Endothelial cell of umbilical vein (primary cell): ENCODE measurements around the gene SEMA4D. TPM values are rescaled to one million over a fixed set of nuclear protein-coding genes. Genes with fewer than 3 reads are reported as not detected.

Experiments
- BruUV-seq: library from RNA; stranded (reverse); fragments of 400-500 nt; replicated peaks from 2 replicates; lab custom pipeline; 2021; lab: Mats Ljungman, UMichigan
- CTCF ChIA-PET: fragments of 300-600, 350-600 bp; sonication (Branson Sonifier 250); formaldehyde crosslinking; loops from one replicate; lab custom pipeline; 2021; ENCODE audit warnings: antibody characterized with exemption, inconsistent platforms; lab: Charles Lee
- POLR2A ChIA-PET: fragments of 300-600, 350-600 bp; sonication (Branson Sonifier 250); formaldehyde crosslinking; loops from one replicate; lab custom pipeline; 2021; ENCODE audit warnings: antibody characterized with exemption, inconsistent platforms; lab: Charles Lee
- DNase-seq: peaks from one replicate; pipeline ENCODE4 v3.0.0-alpha.2; 2011; ENCODE audit warnings: low read depth, low spot score
- FAIRE-seq: peaks from 2 replicates; lab custom pipeline; 2011; peaks lifted over from hg19 to GRCh38; lab: Jason Lieb, UNC
- H2AFZ ChIP-seq: 2 replicates; pipeline ENCODE4 v1.6.0; 2012; ENCODE audit warnings: low read depth, low read length, control low read depth, inconsistent platforms
- H3K27ac ChIP-seq: 2 replicates; pipeline ENCODE4 v1.5.1; 2011; ENCODE audit warnings: low read depth, mild to moderate bottlenecking, control low read depth, low read length, moderate library complexity; ENCODE audit not compliant: insufficient read depth
- H3K27me3 ChIP-seq, 2 experiments: 2 replicates each; pipeline versions ENCODE4 v1.6.0 to v1.6.1; 2011; ENCODE audit warnings: low read length in 2 of 2, mixed read lengths in 1 of 2; ENCODE audit not compliant: control insufficient read depth in 2 of 2, insufficient read depth in 2 of 2
- H3K36me3 ChIP-seq, 2 experiments: 2 replicates in 1 of 2; 3 replicates in 1 of 2; pipeline ENCODE4 v1.5.1; 2011; ENCODE audit warnings: low read length in 2 of 2, mild to moderate bottlenecking in 1 of 2, moderate library complexity in 1 of 2; ENCODE audit not compliant: control insufficient read depth in 2 of 2, insufficient read depth in 2 of 2; ENCODE audit errors: extremely low read depth in 1 of 2
- H3K4me1 ChIP-seq: 3 replicates; pipeline ENCODE4 v1.5.1; 2011; ENCODE audit warnings: mild to moderate bottlenecking, low read length; ENCODE audit not compliant: control insufficient read depth, insufficient read depth; ENCODE audit errors: extremely low read depth
- H3K4me2 ChIP-seq: 2 replicates; pipeline ENCODE4 v1.6.1; 2011; ENCODE audit warnings: low read length, control low read depth, mixed read lengths; ENCODE audit not compliant: insufficient read depth
- H3K4me3 ChIP-seq, 3 experiments: fragments of 200-600 bp in 1 of 3; sonication (generic), shearing (Covaris generic) in 1 of 3; replicated peaks in 1 of 3; 2 replicates each; pipeline ENCODE4 v1.5.1; 2011 to 2016; ENCODE audit warnings: control low read depth in 3 of 3, low read length in 3 of 3, mild to moderate bottlenecking in 2 of 3, inconsistent platforms in 1 of 3, low read depth in 1 of 3, moderate library complexity in 1 of 3; ENCODE audit not compliant: insufficient read depth in 1 of 3
- H3K79me2 ChIP-seq: 2 replicates; pipeline ENCODE4 v1.6.0; 2012; ENCODE audit warnings: low read length, inconsistent platforms; ENCODE audit not compliant: control insufficient read depth, insufficient read depth
- H3K9ac ChIP-seq: replicated peaks from 2 replicates; pipeline ENCODE3; 2011; ENCODE audit warnings: low read length, control low read depth; ENCODE audit not compliant: insufficient read depth; ENCODE audit errors: extremely low read depth
- H3K9me1 ChIP-seq: replicated peaks from 3 replicates; pipeline ENCODE4 v1.6.0; 2011; ENCODE audit warnings: mild to moderate bottlenecking, low read length; ENCODE audit not compliant: control insufficient read depth, insufficient read depth; ENCODE audit errors: extremely low read depth
- H3K9me3 ChIP-seq: replicated peaks from 2 replicates; pipeline ENCODE4 v1.5.1; 2012; ENCODE audit warnings: low read length, inconsistent platforms; ENCODE audit not compliant: control insufficient read depth, insufficient read depth
- H4K20me1 ChIP-seq: replicated peaks from 2 replicates; pipeline ENCODE3; 2011; ENCODE audit warnings: mild to moderate bottlenecking, low read length; ENCODE audit not compliant: control insufficient read depth, insufficient read depth; ENCODE audit errors: extremely low read depth
- CTCF ChIP-seq, 2 donors: IDR thresholded peaks; 1 replicate in 1 of 2; 2 replicates in 1 of 2; pipeline ENCODE4 v1.5.1; 2011; ENCODE audit warnings: low read length in 2 of 2, mild to moderate bottlenecking in 2 of 2, moderate library complexity in 2 of 2, control low read depth in 1 of 2, inconsistent platforms in 1 of 2, low read depth in 1 of 2; ENCODE audit not compliant: insufficient read depth in 1 of 2; ENCODE audit errors: extremely low read depth in 1 of 2
- EZH2 ChIP-seq: IDR thresholded peaks from 2 replicates; pipeline ENCODE4 v1.6.1; 2012; ENCODE audit warnings: borderline replicate concordance, low read depth, mild to moderate bottlenecking, moderate library complexity, low read length, inconsistent platforms; ENCODE audit not compliant: severe bottlenecking
- GATA2 ChIP-seq: IDR thresholded peaks from 2 replicates; pipeline ENCODE4 v1.7.0; 2011; ENCODE audit warnings: low read depth, mild to moderate bottlenecking, moderate library complexity, mixed read lengths, low read length; ENCODE audit not compliant: insufficient read length, insufficient read depth
- JUN ChIP-seq: IDR thresholded peaks from 2 replicates; pipeline ENCODE4 v1.6.1; 2011; ENCODE audit warnings: borderline replicate concordance, low read depth; ENCODE audit not compliant: insufficient read length, insufficient read depth
- MYC ChIP-seq: IDR thresholded peaks from one replicate; pipeline ENCODE4 v1.6.1; 2011; ENCODE audit warnings: mild to moderate bottlenecking, low read depth, low read length
- POLR2A ChIP-seq: IDR thresholded peaks from 2 replicates; pipeline ENCODE4 v1.6.1; 2012; ENCODE audit warnings: low read depth, mild to moderate bottlenecking, control low read depth, low read length
- POLR2AphosphoS5 ChIP-seq: IDR thresholded peaks from 2 replicates; pipeline ENCODE4 v1.6.1; 2012; ENCODE audit warnings: low read depth, mild to moderate bottlenecking, control low read depth, low read length, moderate library complexity; ENCODE audit not compliant: insufficient read depth
- dilution Hi-C: fragments of 300-500 bp; cut with MboI; formaldehyde crosslinking; loops from one replicate; pipeline ENCODE4 v1.15.0; 2019; ENCODE audit warnings: low sequenced_read_pairs; ENCODE audit not compliant: extremely low pct_ligation_motif_present
- intact Hi-C: fragments of 100-400 bp; cut with micrococcal nuclease; formaldehyde crosslinking; loops from one replicate; pipeline ENCODE4 v1.10.0; 2022
- polyA plus RNA-seq, 4 experiments: library from polyadenylated mRNA; depleted of rRNA in 3 of 4; stranded (reverse) in 3 of 4; unstranded in 1 of 4; fragments of >200 nt; gene quantifications; 2 replicates each; pipeline versions ENCODE4 v1.2.1 to v1.2.3, GENCODE V29; 2011 to 2012; ENCODE audit warnings: missing spikeins in 1 of 4
- total RNA-seq: library from RNA; stranded (reverse); gene quantifications from 2 replicates; pipeline ENCODE4 v1.2.3, GENCODE V29; 2021

Gene SEMA4D
- total and polyA plus RNA-seq, 2 donors (not counting 3 experiments of a cell fraction or from before 2014, with no cell fraction given): 3.9 to 15.7 TPM

DNA sequence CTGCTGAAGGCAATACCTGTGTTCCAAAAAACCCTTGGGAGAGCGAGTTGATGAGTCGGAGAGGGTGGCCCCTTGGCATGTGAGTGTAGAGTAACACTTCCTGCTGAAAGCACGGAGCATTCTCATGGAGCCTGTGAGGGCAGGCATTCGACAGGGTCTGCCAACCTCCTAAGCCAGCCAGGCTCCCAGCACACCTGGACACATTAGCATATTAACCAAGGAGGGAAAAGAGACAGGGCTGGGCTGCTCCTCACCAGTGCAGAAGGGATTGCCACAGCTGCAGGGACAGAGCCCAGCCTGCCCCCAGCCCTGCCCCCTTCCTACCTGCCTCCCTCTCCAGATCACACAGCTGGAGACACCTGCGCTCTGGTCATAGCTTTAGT, 46.4 kb upstream of the SEMA4D start:
- Histone ChIP-seq H3K27me3 (no peaks in the 10 kb centered on the region), H3K9me3 (no peaks in the 10 kb centered on the region), H3K4me3 (no peak overlapping the region), H3K36me3 (no peaks in the 10 kb centered on the region), H3K4me1 (no peaks in the 10 kb centered on the region), H3K27ac (no peak overlapping the region), H4K20me1 (no peaks in the 10 kb centered on the region), H3K4me2 (no peak overlapping the region), H3K9me1 (no peaks in the 10 kb centered on the region), H3K79me2 (no peaks in the 10 kb centered on the region), H3K9ac (no peak overlapping the region), H2AFZ (no peak overlapping the region)
- POLR2A ChIA-PET: no interaction called here
- no peak for FAIRE-seq
- intact Hi-C loops: no loop called here
- CTCF ChIA-PET: interaction anchor here (0.5 kb wide), 1 partner anchor 224 kb away, joined by 4 read pairs; no protein-coding TSS in a partner anchor
- dilution Hi-C loops: no loop called here
- TF ChIP-seq CTCF (IDR thresholded peaks at IDR 0.05; ENCODE audit: extremely low read depth in 1 of 2, insufficient read depth in 1 of 2, low read depth in 1 of 2, low read length in 2 of 2): no peak
- TF ChIP-seq JUN: no peak
- TF ChIP-seq EZH2: no peak
- TF ChIP-seq GATA2: no peak
- TF ChIP-seq POLR2AphosphoS5: no peak
- no peak for TF ChIP-seq MYC
- TF ChIP-seq POLR2A: no peak
- no TSS peak for BruUV-seq
- DNase-seq: no peak
